Measurements from ENCODE around the gene FAM53C. TPM values are rescaled to one million over a fixed set of nuclear protein-coding genes. Genes with fewer than 3 reads are reported as not detected.

FAM53C gene
- total and polyA plus RNA-seq, 10 of the 15 experiments (the other 5 are each of a cell fraction or from before 2014, with no cell fraction given) = 8.0 to 31.3 (median 24.0) TPM

DNA sequence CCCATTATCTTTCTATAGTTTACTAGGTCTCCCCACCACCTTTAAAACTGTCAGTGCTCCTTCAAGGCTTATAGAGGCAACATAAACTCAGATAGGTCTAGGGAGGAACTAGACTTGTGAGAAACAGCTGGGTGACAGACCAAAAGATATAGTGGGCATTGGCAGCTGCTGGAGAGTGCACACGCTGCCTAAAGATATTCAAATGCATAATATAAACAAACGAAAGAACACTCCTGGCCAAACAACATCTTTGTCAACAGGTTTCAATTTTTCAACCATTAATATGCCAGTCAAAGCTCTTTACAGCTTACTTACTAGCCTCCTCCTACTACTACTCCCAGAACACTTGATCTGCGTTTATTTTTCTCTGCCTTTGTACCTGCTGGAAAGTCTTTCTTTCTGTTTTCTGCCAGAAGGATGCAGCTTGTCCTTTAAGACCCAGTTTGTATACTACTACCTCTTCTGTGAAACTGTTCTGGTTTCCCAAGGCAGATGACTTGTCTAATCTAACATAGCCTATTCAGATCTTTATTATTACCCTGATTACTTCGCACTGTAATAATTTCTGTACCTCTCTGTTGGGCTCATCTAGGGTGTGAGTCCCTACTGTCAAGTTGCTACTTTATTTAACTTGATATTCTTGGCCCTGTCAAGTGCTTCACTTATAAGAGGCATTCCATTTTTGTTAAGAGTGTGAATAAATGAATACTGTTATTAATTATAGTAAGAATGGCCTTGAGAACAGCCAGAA is 28.7 kb downstream of the FAM53C start:
- ChIA-PET CTCF (interaction anchor here (0.7 to 5.9 kb wide), 2 partner anchors 13 to 67 kb away, joined by 6 to 64 read pairs; partner anchors contain the start of gene KDM3B), POLR2A (interaction anchor here (1.3 kb wide), 1 partner anchor 188 kb away, joined by 4 read pairs; the partner anchor contains the start of gene KIF20A), SMC1A (ENCODE audit: uncharacterized antibody, unreplicated experiment) (interaction anchor here (5.6 kb wide), 1 partner anchor 13 kb away, joined by 36 read pairs; the partner anchor contains the start of gene KDM3B), RAD21 (ENCODE audit: unreplicated experiment) (no interaction called here)
- 0 out of 4 replicates have a peak, but pooled peaks cover 0 to 2% of the 10 kb centered on the region in 2 experiments for H3K36me3 ChIP-seq (ENCODE audit: control insufficient read depth in 2 of 2, insufficient read depth in 2 of 2, low read length in 1 of 2)
- TF ChIP-seq ZBTB4 (CRISPR knock-in tag; IDR thresholded peaks at IDR 0.05) (no peak), RBBP5 (conservative IDR thresholded peaks at IDR 0.05) (no peak)
- no peaks in the 10 kb centered on the region for H4K20me1 ChIP-seq (ENCODE audit: control insufficient read depth, insufficient read depth)
- FAIRE-seq (no peak), DNase-seq (ENCODE audit: low read depth, low spot score) (no peak), ATAC-seq (peak; percentile 60)
- H3K4me1 ChIP-seq (ENCODE audit: control insufficient read depth, insufficient read depth, low read length) = peaks cover 11% of the 10 kb centered on the region; the same call in 1 of the 2 replicates
- H3K9ac ChIP-seq (ENCODE audit: control insufficient read depth, insufficient read depth, low read length) = no peak overlapping the region
- H3K27ac ChIP-seq (ENCODE audit: control insufficient read depth, insufficient read depth) = no peak overlapping the region
- WGBS (ENCODE audit: insufficient coverage, insufficient replicate concordance, low lambda C conversion rate, missing lambda C conversion rate) = 37% methylated on average over 4 of the region's 4 CpGs
- no peak overlapping the region for H3K4me3 ChIP-seq
- peaks cover 73% of the 10 kb centered on the region for H3K79me2 ChIP-seq (ENCODE audit: control insufficient read depth, insufficient read depth, low read length)
- H3K27me3 ChIP-seq (replicated peaks in 1 of 2; ENCODE audit: control insufficient read depth in 2 of 2, insufficient read depth in 2 of 2, low read length in 1 of 2) = no peaks in the 10 kb centered on the region
- in situ Hi-C loops (cut with MboI) = no loop called here
- no TSS peak for BruUV-seq (replicated peaks)
- no peaks in the 10 kb centered on the region for H3K9me3 ChIP-seq (replicated peaks; ENCODE audit: control insufficient read depth, insufficient read depth, low read length)
- intact Hi-C loops (cut with micrococcal nuclease; ENCODE audit: unreplicated experiment) = no loop called here
- no peak overlapping the region for H2AFZ ChIP-seq (ENCODE audit: control insufficient read depth, low read depth, low read length)
- H3K4me2 ChIP-seq (ENCODE audit: control insufficient read depth, insufficient read depth) = 0 out of 2 replicates have a peak overlapping the region, but pooled peaks have one; percentile 35

Measured in GM12878 (cell line).